Cerebellar cortex (tissue), 1 donor: ENCODE results near the gene LRRC8C.
"Not testable (repeated sequence)": the region's sequence is repeated elsewhere in the genome, so short reads cannot be mapped to it uniquely, and the experiment has no call there.

ENCODE experiments used
- DNase-seq: peaks from one replicate; pipeline ENCODE4 v3.0.0-alpha.2; 2015; ENCODE audit warnings: low spot score

The LRRC8C gene

GRCh38 chr1:89704014-89704413, 71.1 kb downstream of the LRRC8C start:
- DNase-seq = no peak

- DNase-seq = not testable (repeated sequence)
Observed at GRCh38 chr1:89704885-89705284, 72.0 kb downstream of the LRRC8C start.

GRCh38 chr1:89705901-89706699, 73.2 kb downstream of the LRRC8C start:
- no peak for DNase-seq

GRCh38 chr1:89706700-89707012, 73.7 kb downstream of the LRRC8C start:
- no peak for DNase-seq

GRCh38 chr1:89708751-89709375, 75.9 kb downstream of the LRRC8C start:
- no peak for DNase-seq

- no peak for DNase-seq
Observed at GRCh38 chr1:89710498-89711139, 77.7 kb downstream of the LRRC8C start.

- DNase-seq = no peak
Observed at GRCh38 chr1:89711140-89711778, 78.3 kb downstream of the LRRC8C start.

GRCh38 chr1:89712420-89712819, 79.5 kb downstream of the LRRC8C start:
- DNase-seq = no peak

- DNase-seq = no peak
Observed at GRCh38 chr1:89715677-89716076, 82.8 kb downstream of the LRRC8C start.

- peak; percentile 16 for DNase-seq
Observed at GRCh38 chr1:89719502-89720306, 86.8 kb downstream of the LRRC8C start.

- no peak for DNase-seq
Observed at GRCh38 chr1:89720839-89721238, 87.9 kb downstream of the LRRC8C start.

- DNase-seq = no peak
Observed at GRCh38 chr1:89721351-89721750, 88.4 kb downstream of the LRRC8C start.

- DNase-seq = no peak
Observed at GRCh38 chr1:89723144-89723543, 90.2 kb downstream of the LRRC8C start.

- DNase-seq = no peak
Observed at GRCh38 chr1:89723863-89724262, 90.9 kb downstream of the LRRC8C start.

- no peak for DNase-seq
Observed at GRCh38 chr1:89724369-89725010, 91.6 kb downstream of the LRRC8C start.

GRCh38 chr1:89725011-89725370, 92.1 kb downstream of the LRRC8C start:
- DNase-seq = no peak

GRCh38 chr1:89725631-89726030, 92.7 kb downstream of the LRRC8C start:
- no peak for DNase-seq

- DNase-seq = no peak
Observed at GRCh38 chr1:89727517-89728312, 94.8 kb downstream of the LRRC8C start.

- no peak for DNase-seq
Observed at GRCh38 chr1:89728381-89728780, 95.5 kb downstream of the LRRC8C start.

- no peak for DNase-seq
Observed at GRCh38 chr1:89732206-89732605, 99.3 kb downstream of the LRRC8C start.
